Gastroesophageal sphincter (tissue), 4 donors: Measurements from ENCODE around the gene LRRTM1. TPM values are rescaled to one million over a fixed set of nuclear protein-coding genes. Genes with fewer than 3 reads are reported as not detected.

Source experiments
- ATAC-seq: fragments of 150-250 bp; one replicate; pipeline ENCODE4 v1.9.1; 2016; ENCODE audit warnings: mild to moderate bottlenecking, moderate library complexity
- H3K27ac ChIP-seq, 4 donors: fragments of 200-600 bp; sonication (generic) in 3 of 4; 1 replicate in 3 of 4; 2 replicates in 1 of 4; pipeline ENCODE4 v1.5.1; 2016 to 2019
- H3K27me3 ChIP-seq: fragments of 200-600 bp; sonication (generic); one replicate; pipeline ENCODE4 v1.5.1; 2019
- H3K36me3 ChIP-seq, 2 donors: fragments of 200-600 bp; sonication (generic); one replicate each; pipeline ENCODE4 v1.5.1; 2019; ENCODE audit warnings: control low read depth in 1 of 2
- H3K4me1 ChIP-seq, 3 donors: fragments of 200-600 bp; sonication (generic); 1 replicate in 2 of 3; 2 replicates in 1 of 3; pipeline ENCODE4 v1.5.1; 2016 to 2019; ENCODE audit warnings: control low read depth in 2 of 3
- H3K4me3 ChIP-seq, 2 donors: fragments of 200-600 bp; sonication (generic); one replicate each; pipeline ENCODE4 v1.5.1; 2019; ENCODE audit warnings: mild to moderate bottlenecking in 1 of 2, moderate library complexity in 1 of 2
- H3K9me3 ChIP-seq, 3 donors: fragments of 200-600 bp; sonication (generic); one replicate each; pipeline ENCODE4 v1.5.1; 2017 to 2019; ENCODE audit warnings: control low read depth in 2 of 3
- CTCF ChIP-seq, 4 experiments: fragments of 200-600 bp in 2 of 4; fragments of 450-650 bp in 2 of 4; sonication (generic) in 1 of 4; IDR thresholded peaks; one replicate each; pipeline ENCODE4 v1.5.1; 2017 to 2019; ENCODE audit warnings: antibody characterized with exemption in 4 of 4, mild to moderate bottlenecking in 2 of 4, moderate library complexity in 2 of 4
- EP300 ChIP-seq: sonication (generic); formaldehyde crosslinking; IDR thresholded peaks from one replicate; pipeline ENCODE4 v1.6.1; 2017; ENCODE audit warnings: antibody characterized with exemption, mild to moderate bottlenecking
- POLR2A ChIP-seq, 2 donors: fragments of 450-650 bp; IDR thresholded peaks; one replicate each; pipeline ENCODE4 v1.6.1; 2017; ENCODE audit warnings: antibody characterized with exemption in 2 of 2, mild to moderate bottlenecking in 2 of 2, moderate library complexity in 1 of 2
- POLR2AphosphoS5 ChIP-seq: sonication (generic); formaldehyde crosslinking; IDR thresholded peaks from one replicate; pipeline ENCODE4 v1.6.1; 2017; ENCODE audit warnings: antibody characterized with exemption
- WGBS, 2 donors: methylation state at CpG; one replicate each; pipeline ENCODE4 v1.1.5; 2018; ENCODE audit warnings: low coverage in 1 of 2; 5-methylcytosine and 5-hydroxymethylcytosine counted together
- total RNA-seq, 4 donors: library from RNA; depleted of rRNA; stranded (reverse); fragments of >200 nt; gene quantifications; one replicate each; pipeline ENCODE4 v1.1.0, GENCODE V29; 2016

LRRTM1 gene
- 1 to 10 TPM; 1.2 to 4.4 (median 2.0) TPM for total RNA-seq

- TF ChIP-seq POLR2A (IDR thresholded peaks at IDR 0.05), result no peak
- no peak for TF ChIP-seq POLR2AphosphoS5
- TF ChIP-seq EP300, result no peak
- TF ChIP-seq CTCF (IDR thresholded peaks at IDR 0.05), result no peak
- Histone ChIP-seq H3K4me1 (peaks cover 0 to 29% (median 4%) of the 10 kb centered on the region in 3 donors), H3K36me3 (no peaks in the 10 kb centered on the region), H3K4me3 (peak within 1 kb of the TSS; percentile 48 to 55), H3K27ac (peak within 1 kb of the TSS in 3 of 4 donors; percentile 6 to 63 (median 35)), H3K27me3 (peaks cover 46% of the 10 kb centered on the region), H3K9me3 (no peaks in the 10 kb centered on the region)
- peak; percentile 35 for ATAC-seq
- 0% methylated on average over 3 to 11 of the region's 64 CpGs for WGBS, 2 donors
Observed at GRCh38 chr2:80303909-80304837, at the start of gene LRRTM1. TSS of gene LRRTM1 (minus strand) at chr2:80304752. CDS start at chr2:80303819, 933 bp downstream.

- Histone ChIP-seq H3K4me1 (no peaks in the 10 kb centered on the region), H3K27ac (no peak overlapping the region), H3K36me3 (no peaks in the 10 kb centered on the region), H3K9me3 (no peaks in the 10 kb centered on the region), H3K27me3 (no peaks in the 10 kb centered on the region), H3K4me3 (no peak overlapping the region)
- WGBS, 2 donors, result 87 to 91% methylated on average over 3 of the region's 3 CpGs
- ATAC-seq, result no peak
- TF ChIP-seq EP300 (no peak), CTCF (IDR thresholded peaks at IDR 0.05) (no peak), POLR2AphosphoS5 (no peak), POLR2A (IDR thresholded peaks at IDR 0.05) (no peak)
Observed at GRCh38 chr2:80351231-80351630, 46.7 kb upstream of the LRRTM1 start.

- no peak overlapping the region for H3K4me3 ChIP-seq
- H3K9me3 ChIP-seq, result no peaks in the 10 kb centered on the region
- no peak for ATAC-seq
- H3K27ac ChIP-seq, result no peak overlapping the region
- TF ChIP-seq POLR2A (IDR thresholded peaks at IDR 0.05), result no peak
- no peak for TF ChIP-seq POLR2AphosphoS5
- TF ChIP-seq CTCF (IDR thresholded peaks at IDR 0.05), result no peak
- no peak for TF ChIP-seq EP300
- no peaks in the 10 kb centered on the region for H3K36me3 ChIP-seq
- no peaks in the 10 kb centered on the region for H3K27me3 ChIP-seq
- no peaks in the 10 kb centered on the region for H3K4me1 ChIP-seq
Observed at GRCh38 chr2:80348953-80349352, 44.4 kb upstream of the LRRTM1 start.

- no peak overlapping the region for H3K27ac ChIP-seq
- no peak for ATAC-seq
- H3K4me1 ChIP-seq, result no peaks in the 10 kb centered on the region
- H3K27me3 ChIP-seq, result no peaks in the 10 kb centered on the region
- no peak overlapping the region for H3K4me3 ChIP-seq
- no peaks in the 10 kb centered on the region for H3K9me3 ChIP-seq
- TF ChIP-seq POLR2AphosphoS5 (no peak), POLR2A (IDR thresholded peaks at IDR 0.05) (no peak), CTCF (IDR thresholded peaks at IDR 0.05) (no peak), EP300 (no peak)
- no peaks in the 10 kb centered on the region for H3K36me3 ChIP-seq
- 50 to 100% methylated on average over 1 of the region's 1 CpG for WGBS, 2 donors
Observed at GRCh38 chr2:80348078-80348477, 43.5 kb upstream of the LRRTM1 start.

GRCh38 chr2:80340022-80340421 lies 35.5 kb upstream of the LRRTM1 start:
- Histone ChIP-seq H3K36me3 (no peaks in the 10 kb centered on the region), H3K4me3 (no peak overlapping the region), H3K4me1 (no peaks in the 10 kb centered on the region), H3K27ac (no peak overlapping the region), H3K9me3 (no peaks in the 10 kb centered on the region), H3K27me3 (no peaks in the 10 kb centered on the region)
- ATAC-seq, result no peak
- no peak for TF ChIP-seq POLR2AphosphoS5
- no peak for TF ChIP-seq EP300
- TF ChIP-seq POLR2A (IDR thresholded peaks at IDR 0.05), result no peak
- TF ChIP-seq CTCF (IDR thresholded peaks at IDR 0.05), result no peak
- 80 to 100% methylated on average over 3 of the region's 3 CpGs for WGBS, 2 donors
